ENCODE measurements around the gene MORC2. TPM values are rescaled to one million over a fixed set of nuclear protein-coding genes. Genes with fewer than 3 reads are reported as not detected.

The MORC2 gene
- polyA plus RNA-seq, 1 donor (not counting 4 experiments of a cell fraction or from before 2014, with no cell fraction given) = 14.1 TPM

- H3K79me2 ChIP-seq (ENCODE audit: control insufficient read depth, insufficient read depth, low read length) = no peaks in the 10 kb centered on the region
- TF ChIP-seq EZH2 (IDR thresholded peaks at IDR 0.05; ENCODE audit: low read length) (no peak), CTCF (optimal IDR thresholded peaks at IDR 0.05 in 1 of 3, IDR thresholded peaks at IDR 0.05 in 1 of 3, conservative IDR thresholded peaks at IDR 0.05 in 1 of 3; ENCODE audit: extremely low read depth in 1 of 3, insufficient read depth in 2 of 3, low read length in 3 of 3) (no peak)
- no peak overlapping the region for H3K4me3 ChIP-seq (ENCODE audit: control insufficient read depth in 2 of 3, extremely low read depth in 1 of 3, insufficient read depth in 2 of 3, low read depth in 1 of 3, low read length in 3 of 3)
- H3K27me3 ChIP-seq (ENCODE audit: control insufficient read depth, extremely low read depth, insufficient read depth, low read length) = no peaks in the 10 kb centered on the region
- no peaks in the 10 kb centered on the region for H3K4me1 ChIP-seq (ENCODE audit: control insufficient read depth, extremely low read depth, insufficient read depth, low read length)
- H3K4me2 ChIP-seq (ENCODE audit: control insufficient read depth, extremely low read depth, insufficient read depth, low read depth, low read length) = no peak overlapping the region
- H3K9me3 ChIP-seq (ENCODE audit: control insufficient read depth, low read depth, low read length) = no peaks in the 10 kb centered on the region
- FAIRE-seq (no peak), DNase-seq (ENCODE audit: low read depth, low spot score) (no peak)
- H3K27ac ChIP-seq (ENCODE audit: control insufficient read depth, insufficient read depth, low read length) = no peak overlapping the region
- peaks cover 0 to 29% of the 10 kb centered on the region in 2 experiments for H3K36me3 ChIP-seq (ENCODE audit: control insufficient read depth in 2 of 2, extremely low read depth in 1 of 2, insufficient read depth in 2 of 2, low read length in 2 of 2)
- H3K9ac ChIP-seq (ENCODE audit: control insufficient read depth, extremely low read depth, insufficient read depth, low read length) = no peak overlapping the region
- H3K9me1 ChIP-seq (ENCODE audit: control insufficient read depth, extremely low read depth, insufficient read depth, low read length) = no peaks in the 10 kb centered on the region
- no peaks in the 10 kb centered on the region for H4K20me1 ChIP-seq (ENCODE audit: control insufficient read depth, extremely low read depth, insufficient read depth, low read length)
- dilution Hi-C loops (cut with MboI; ENCODE audit: extremely low pct_ligation_motif_present, low sequenced_read_pairs) = no loop called here
- H2AFZ ChIP-seq (ENCODE audit: control insufficient read depth, low read length) = no peak overlapping the region
These were observed 78.5 kb downstream of the MORC2 start for GRCh38 chr22:30889996-30890480.

- no peak overlapping the region for H3K27ac ChIP-seq (ENCODE audit: control insufficient read depth, insufficient read depth, low read length)
- no peak overlapping the region for H2AFZ ChIP-seq (ENCODE audit: control insufficient read depth, low read length)
These were observed 79.1 kb downstream of the MORC2 start for GRCh38 chr22:30889268-30889995.

More at GRCh38 chr22:30889268-30889995, 79.1 kb downstream of the MORC2 start:
- TF ChIP-seq EZH2 (IDR thresholded peaks at IDR 0.05; ENCODE audit: low read length) (no peak), CTCF (optimal IDR thresholded peaks at IDR 0.05 in 1 of 3, IDR thresholded peaks at IDR 0.05 in 1 of 3, conservative IDR thresholded peaks at IDR 0.05 in 1 of 3; ENCODE audit: extremely low read depth in 1 of 3, insufficient read depth in 2 of 3, low read length in 3 of 3) (no peak)
- no peaks in the 10 kb centered on the region for H3K27me3 ChIP-seq (ENCODE audit: control insufficient read depth, extremely low read depth, insufficient read depth, low read length)
- H4K20me1 ChIP-seq (ENCODE audit: control insufficient read depth, extremely low read depth, insufficient read depth, low read length) = no peaks in the 10 kb centered on the region
- H3K36me3 ChIP-seq (ENCODE audit: control insufficient read depth in 2 of 2, extremely low read depth in 1 of 2, insufficient read depth in 2 of 2, low read length in 2 of 2) = peaks cover 0 to 27% of the 10 kb centered on the region in 2 experiments
- no peaks in the 10 kb centered on the region for H3K9me3 ChIP-seq (ENCODE audit: control insufficient read depth, low read depth, low read length)
- H3K4me3 ChIP-seq (ENCODE audit: control insufficient read depth in 2 of 3, extremely low read depth in 1 of 3, insufficient read depth in 2 of 3, low read depth in 1 of 3, low read length in 3 of 3) = no peak overlapping the region
- DNase-seq (ENCODE audit: low read depth, low spot score) (no peak), FAIRE-seq (no peak)
- no peaks in the 10 kb centered on the region for H3K79me2 ChIP-seq (ENCODE audit: control insufficient read depth, insufficient read depth, low read length)
- H3K9ac ChIP-seq (ENCODE audit: control insufficient read depth, extremely low read depth, insufficient read depth, low read length) = no peak overlapping the region
- no peaks in the 10 kb centered on the region for H3K4me1 ChIP-seq (ENCODE audit: control insufficient read depth, extremely low read depth, insufficient read depth, low read length)
- no peak overlapping the region for H3K4me2 ChIP-seq (ENCODE audit: control insufficient read depth, extremely low read depth, insufficient read depth, low read depth, low read length)
- dilution Hi-C loops (cut with MboI; ENCODE audit: extremely low pct_ligation_motif_present, low sequenced_read_pairs) = no loop called here
- no peaks in the 10 kb centered on the region for H3K9me1 ChIP-seq (ENCODE audit: control insufficient read depth, extremely low read depth, insufficient read depth, low read length)
